ENCODE results near the gene PRIMA1. TPM values are rescaled to one million over a fixed set of nuclear protein-coding genes. Genes with fewer than 3 reads are reported as not detected.

PRIMA1 gene
- total RNA-seq, 2 donors from 2014 or later, result 10.0 to 20.8 TPM

DNA sequence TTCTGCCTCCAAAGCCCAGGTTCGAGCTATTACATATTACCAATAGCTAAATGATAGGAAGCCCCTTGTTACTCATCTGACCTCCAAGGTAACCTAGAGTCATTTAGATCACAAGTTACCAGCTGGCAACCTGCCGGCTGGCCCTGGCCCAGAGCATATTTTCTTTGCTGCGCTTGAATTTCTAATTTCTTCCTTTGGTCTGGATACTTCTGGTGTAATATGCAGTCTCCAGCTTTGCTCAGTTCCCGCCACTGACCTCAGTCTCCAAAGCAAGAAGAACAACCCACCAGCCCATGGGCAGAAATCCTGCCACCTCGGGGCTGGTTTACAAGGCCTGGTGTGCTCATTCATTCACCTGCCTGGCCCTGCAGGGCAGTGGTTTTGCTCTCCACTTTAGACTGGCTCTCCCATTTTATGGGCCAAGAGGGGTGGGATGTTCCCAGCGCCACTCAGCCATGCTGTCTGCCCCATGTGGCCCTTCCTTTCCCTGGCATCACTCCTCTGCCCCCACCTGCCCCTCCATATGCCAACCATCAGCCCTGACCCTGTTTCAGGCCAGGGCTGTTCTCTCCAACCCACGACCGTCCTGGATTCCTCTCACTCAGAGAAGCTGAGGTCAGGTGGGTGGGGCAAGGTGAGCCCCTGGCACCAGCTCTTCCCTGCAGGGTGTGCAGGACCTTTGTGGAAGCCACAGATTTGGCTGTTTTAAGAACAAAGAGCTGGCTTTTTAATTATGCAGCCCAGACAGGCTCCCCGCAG lies 76.0 kb downstream of the PRIMA1 start:
- peak overlapping the region; percentile 49 for H3K27ac Mint-ChIP-seq
- no peak overlapping the region for H3K27ac ChIP-seq (ENCODE audit: low read depth, low read length)
- TF ChIP-seq, protein P1, sequence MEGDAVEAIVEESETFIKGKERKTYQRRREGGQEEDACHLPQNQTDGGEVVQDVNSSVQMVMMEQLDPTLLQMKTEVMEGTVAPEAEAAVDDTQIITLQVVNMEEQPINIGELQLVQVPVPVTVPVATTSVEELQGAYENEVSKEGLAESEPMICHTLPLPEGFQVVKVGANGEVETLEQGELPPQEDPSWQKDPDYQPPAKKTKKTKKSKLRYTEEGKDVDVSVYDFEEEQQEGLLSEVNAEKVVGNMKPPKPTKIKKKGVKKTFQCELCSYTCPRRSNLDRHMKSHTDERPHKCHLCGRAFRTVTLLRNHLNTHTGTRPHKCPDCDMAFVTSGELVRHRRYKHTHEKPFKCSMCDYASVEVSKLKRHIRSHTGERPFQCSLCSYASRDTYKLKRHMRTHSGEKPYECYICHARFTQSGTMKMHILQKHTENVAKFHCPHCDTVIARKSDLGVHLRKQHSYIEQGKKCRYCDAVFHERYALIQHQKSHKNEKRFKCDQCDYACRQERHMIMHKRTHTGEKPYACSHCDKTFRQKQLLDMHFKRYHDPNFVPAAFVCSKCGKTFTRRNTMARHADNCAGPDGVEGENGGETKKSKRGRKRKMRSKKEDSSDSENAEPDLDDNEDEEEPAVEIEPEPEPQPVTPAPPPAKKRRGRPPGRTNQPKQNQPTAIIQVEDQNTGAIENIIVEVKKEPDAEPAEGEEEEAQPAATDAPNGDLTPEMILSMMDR (conservative IDR thresholded peaks at IDR 0.05), result no peak
- H3K9ac ChIP-seq (ENCODE audit: extremely low read depth, low read length, poor library complexity, severe bottlenecking), result no peak overlapping the region
- no peaks in the 10 kb centered on the region for H3K27me3 Mint-ChIP-seq (ENCODE audit: insufficient read depth)
- 90 to 92% methylated on average over 6 to 9 of the region's 9 CpGs for WGBS, 2 experiments (ENCODE audit: insufficient coverage in 1 of 2, insufficient read length in 1 of 2)
- H3K4me1 Mint-ChIP-seq, result peaks cover 19% of the 10 kb centered on the region
- H3K9me3 ChIP-seq (ENCODE audit: control insufficient read depth, low read length), result no peaks in the 10 kb centered on the region
- H3K4me3 ChIP-seq (ENCODE audit: low read length), result no peak overlapping the region
- no peaks in the 10 kb centered on the region for H3K36me3 ChIP-seq (ENCODE audit: control insufficient read depth, insufficient read depth, low read length)
- H3K36me3 Mint-ChIP-seq (ENCODE audit: low read depth), result peaks cover 3% of the 10 kb centered on the region
- H3K4me1 ChIP-seq (ENCODE audit: control insufficient read depth, insufficient read depth, low read length), result peaks cover 9% of the 10 kb centered on the region
- H3K4me3 Mint-ChIP-seq, result no peak overlapping the region
- DNase-seq, result peak; percentile 45
- no peaks in the 10 kb centered on the region for H3K27me3 ChIP-seq (ENCODE audit: control insufficient read depth, insufficient read depth, low read length, poor library complexity, severe bottlenecking)
- H3K9me3 Mint-ChIP-seq, result no peaks in the 10 kb centered on the region

DNA sequence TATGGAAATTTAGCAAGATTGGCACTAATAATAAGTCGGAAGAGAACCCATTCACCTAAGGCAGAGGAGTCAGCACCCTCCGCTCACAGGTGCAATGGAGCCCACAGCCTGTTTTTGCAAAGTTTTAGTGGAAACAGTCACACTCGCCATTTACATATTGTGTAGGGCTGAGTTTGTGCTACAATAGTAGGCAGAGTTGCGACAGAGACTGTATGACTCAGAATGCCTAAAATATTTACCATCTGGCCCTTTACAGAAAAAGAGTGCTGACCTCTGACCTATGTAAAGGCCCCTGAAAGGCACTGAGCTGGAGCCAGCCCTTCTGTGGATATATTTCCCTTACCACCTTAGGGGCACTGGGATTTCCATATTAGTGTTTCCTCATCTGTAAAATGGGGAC lies 79.0 kb downstream of the PRIMA1 start:
- H3K9me3 ChIP-seq (ENCODE audit: control insufficient read depth, low read length), result no peaks in the 10 kb centered on the region
- no peaks in the 10 kb centered on the region for H3K27me3 ChIP-seq (ENCODE audit: control insufficient read depth, insufficient read depth, low read length, poor library complexity, severe bottlenecking)
- no peak overlapping the region for H3K9ac ChIP-seq (ENCODE audit: extremely low read depth, low read length, poor library complexity, severe bottlenecking)
- WGBS, 2 experiments (ENCODE audit: insufficient coverage in 1 of 2, insufficient read length in 1 of 2), result 92 to 93% methylated on average over 3 to 4 of the region's 4 CpGs
- no peak overlapping the region for H3K27ac Mint-ChIP-seq
- no peaks in the 10 kb centered on the region for H3K27me3 Mint-ChIP-seq (ENCODE audit: insufficient read depth)
- no peak overlapping the region for H3K4me3 ChIP-seq (ENCODE audit: low read length)
- H3K36me3 Mint-ChIP-seq (ENCODE audit: low read depth), result peaks cover 26% of the 10 kb centered on the region
- no peak overlapping the region for H3K4me3 Mint-ChIP-seq
- peaks cover 15% of the 10 kb centered on the region for H3K4me1 Mint-ChIP-seq
- DNase-seq, result peak; percentile 5
- peaks cover 5% of the 10 kb centered on the region for H3K4me1 ChIP-seq (ENCODE audit: control insufficient read depth, insufficient read depth, low read length)
- H3K27ac ChIP-seq (ENCODE audit: low read depth, low read length), result no peak overlapping the region
- H3K36me3 ChIP-seq (ENCODE audit: control insufficient read depth, insufficient read depth, low read length), result peaks cover 4% of the 10 kb centered on the region
- no peaks in the 10 kb centered on the region for H3K9me3 Mint-ChIP-seq
- TF ChIP-seq, protein P1 (conservative IDR thresholded peaks at IDR 0.05), result no peak

DNA sequence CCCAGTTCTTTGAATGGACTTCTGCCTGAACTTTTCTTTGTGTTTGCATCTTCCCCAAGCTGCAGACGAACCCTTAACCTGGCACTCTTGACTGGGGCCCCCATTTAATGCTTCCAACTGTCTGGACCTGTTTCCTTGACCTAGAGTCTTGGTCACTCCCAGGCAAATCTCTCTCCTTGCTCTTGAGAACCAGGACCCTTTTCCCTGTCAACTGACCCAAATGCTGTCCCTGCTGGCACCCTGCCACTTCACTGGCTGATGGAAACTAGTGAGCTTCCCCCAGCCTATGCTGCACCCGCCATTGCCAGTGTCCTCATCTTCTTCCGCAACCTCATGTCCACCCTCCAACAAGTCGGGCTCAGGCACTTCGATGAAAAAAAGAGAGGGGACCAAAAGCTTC lies 79.5 kb downstream of the PRIMA1 start:
- Histone ChIP-seq H3K27me3 (ENCODE audit: control insufficient read depth, insufficient read depth, low read length, poor library complexity, severe bottlenecking) (no peaks in the 10 kb centered on the region), H3K9me3 (ENCODE audit: control insufficient read depth, low read length) (no peaks in the 10 kb centered on the region), H3K4me3 (ENCODE audit: low read length) (no peak overlapping the region), H3K4me1 (ENCODE audit: control insufficient read depth, insufficient read depth, low read length) (peaks cover 5% of the 10 kb centered on the region), H3K36me3 (ENCODE audit: control insufficient read depth, insufficient read depth, low read length) (peaks cover 4% of the 10 kb centered on the region), H3K27ac (ENCODE audit: low read depth, low read length) (no peak overlapping the region), H3K9ac (ENCODE audit: extremely low read depth, low read length, poor library complexity, severe bottlenecking) (no peak overlapping the region)
- H3K36me3 Mint-ChIP-seq (ENCODE audit: low read depth), result peaks cover 29% of the 10 kb centered on the region
- peaks cover 15% of the 10 kb centered on the region for H3K4me1 Mint-ChIP-seq
- TF ChIP-seq, protein P1 (conservative IDR thresholded peaks at IDR 0.05), result no peak
- DNase-seq, result no peak
- H3K27ac Mint-ChIP-seq, result no peak overlapping the region
- no peaks in the 10 kb centered on the region for H3K9me3 Mint-ChIP-seq
- no peaks in the 10 kb centered on the region for H3K27me3 Mint-ChIP-seq (ENCODE audit: insufficient read depth)
- H3K4me3 Mint-ChIP-seq, result no peak overlapping the region
- WGBS, 2 experiments (ENCODE audit: insufficient coverage in 1 of 2, insufficient read length in 1 of 2), result 88 to 100% methylated on average over 1 to 5 of the region's 5 CpGs

All from endodermal cell (in vitro differentiated cells).